Retinal pigment epithelial cell (primary cell): ENCODE measurements around the gene GNAI3.

Experiments used
- DNase-seq: peaks from one replicate; pipeline ENCODE4 v3.0.0-alpha.2; 2010; ENCODE audit warnings: low read depth
- H3K4me3 ChIP-seq: 2 replicates; pipeline ENCODE4 v1.5.1; 2011; ENCODE audit warnings: mild to moderate bottlenecking, low read length, control low read depth, moderate library complexity
- TF ChIP-seq, protein P1 (sequence below): conservative IDR thresholded peaks from 2 replicates; pipeline ENCODE4 v1.5.1; 2011; ENCODE audit warnings: low read depth, low read length, control low read depth, inconsistent platforms

The GNAI3 gene

DNA sequence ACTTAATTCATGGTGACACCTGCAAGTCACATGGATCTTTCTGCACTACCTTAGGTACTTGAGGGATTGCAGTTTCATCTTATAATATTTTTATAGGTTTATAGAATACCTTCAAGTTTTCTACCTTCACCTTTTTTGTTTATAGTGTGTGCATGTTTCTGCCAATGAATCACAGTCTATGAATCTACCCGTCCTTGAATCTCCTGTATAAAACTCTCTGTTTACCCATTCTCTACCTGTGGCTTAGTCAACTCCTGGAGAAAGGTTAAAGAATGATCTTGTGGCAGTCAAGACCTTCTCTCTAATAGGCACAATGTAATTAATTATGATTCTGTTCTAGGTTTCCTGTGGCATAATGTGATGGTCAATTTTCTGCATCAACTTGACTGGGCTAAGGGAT, 116.3 kb downstream of the GNAI3 start:
- TF ChIP-seq, protein P1, sequence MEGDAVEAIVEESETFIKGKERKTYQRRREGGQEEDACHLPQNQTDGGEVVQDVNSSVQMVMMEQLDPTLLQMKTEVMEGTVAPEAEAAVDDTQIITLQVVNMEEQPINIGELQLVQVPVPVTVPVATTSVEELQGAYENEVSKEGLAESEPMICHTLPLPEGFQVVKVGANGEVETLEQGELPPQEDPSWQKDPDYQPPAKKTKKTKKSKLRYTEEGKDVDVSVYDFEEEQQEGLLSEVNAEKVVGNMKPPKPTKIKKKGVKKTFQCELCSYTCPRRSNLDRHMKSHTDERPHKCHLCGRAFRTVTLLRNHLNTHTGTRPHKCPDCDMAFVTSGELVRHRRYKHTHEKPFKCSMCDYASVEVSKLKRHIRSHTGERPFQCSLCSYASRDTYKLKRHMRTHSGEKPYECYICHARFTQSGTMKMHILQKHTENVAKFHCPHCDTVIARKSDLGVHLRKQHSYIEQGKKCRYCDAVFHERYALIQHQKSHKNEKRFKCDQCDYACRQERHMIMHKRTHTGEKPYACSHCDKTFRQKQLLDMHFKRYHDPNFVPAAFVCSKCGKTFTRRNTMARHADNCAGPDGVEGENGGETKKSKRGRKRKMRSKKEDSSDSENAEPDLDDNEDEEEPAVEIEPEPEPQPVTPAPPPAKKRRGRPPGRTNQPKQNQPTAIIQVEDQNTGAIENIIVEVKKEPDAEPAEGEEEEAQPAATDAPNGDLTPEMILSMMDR = no peak
- no peak for DNase-seq
- no peak overlapping the region for H3K4me3 ChIP-seq

DNA sequence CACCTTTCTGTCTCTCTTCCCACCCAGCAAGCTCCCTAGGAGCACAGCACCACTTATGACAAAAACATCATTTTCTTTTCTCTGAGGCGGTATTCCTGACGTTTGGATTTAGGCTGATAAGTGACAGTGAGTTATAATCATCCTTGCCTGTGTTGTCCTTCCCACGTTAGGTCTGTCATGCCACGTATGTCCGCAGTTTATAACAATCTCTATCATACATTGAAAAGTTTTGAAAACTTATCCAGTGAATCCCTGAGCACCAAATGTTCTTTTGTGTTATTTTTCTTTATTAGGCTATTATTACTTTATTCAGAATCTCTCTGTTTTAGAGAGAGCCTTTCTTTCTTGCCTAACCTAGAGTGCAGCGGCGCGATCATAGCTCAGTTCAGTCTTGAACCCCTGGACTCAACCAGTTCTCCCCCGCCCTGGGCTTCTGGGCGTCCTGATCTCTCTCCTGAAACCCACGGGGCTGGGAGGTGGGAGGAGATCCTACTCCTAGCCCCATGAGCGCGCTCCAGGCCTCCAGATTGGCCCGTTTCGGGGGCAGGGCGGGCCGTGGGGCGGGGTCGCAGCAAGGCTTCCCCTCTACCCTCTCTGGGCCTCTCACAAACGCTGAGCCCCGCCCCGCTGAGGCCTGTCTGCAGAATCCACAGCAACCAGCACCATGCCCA, 119.2 kb downstream of the GNAI3 start, which contains the start of gene GSTM2:
TSS of gene GSTM2 (plus strand) at position 606 of the 671 bp plus-strand sequence. CDS start at position 665, 59 bp downstream.
- TF ChIP-seq, protein P1 = no peak
- DNase-seq = no peak
- peak within 1 kb of the TSS; percentile 50 for H3K4me3 ChIP-seq
